CD4-positive, alpha-beta T cell treated with Interleukin-10 for 1 hour (primary cell): ENCODE data around the gene UCN3.
A peak's percentile ranks its signal among the peaks of the same experiment; 100 is the strongest.

Experiments used
- DNase-seq: peaks from one replicate; pipeline ENCODE4 v3.0.0-alpha.2; 2020

The UCN3 gene

GRCh38 chr10:5364890-5365338 is at the start of gene UCN3:
UCN3 (plus strand) TSS chr10:5364966; CDS start chr10:5373721, 8,755 bp downstream.
- no peak for DNase-seq

GRCh38 chr10:5317547-5318107 is 47.1 kb upstream of the UCN3 start:
- DNase-seq, result peak; percentile 33

- no peak for DNase-seq
Measured at GRCh38 chr10:5318148-5318547, 46.6 kb upstream of the UCN3 start.

- DNase-seq, result no peak
Measured at GRCh38 chr10:5319863-5320262, 44.9 kb upstream of the UCN3 start.

- no peak for DNase-seq
Measured at GRCh38 chr10:5321273-5321672, 43.5 kb upstream of the UCN3 start.

- no peak for DNase-seq
Measured at GRCh38 chr10:5323446-5323845, 41.3 kb upstream of the UCN3 start.

- DNase-seq, result no peak
Measured at GRCh38 chr10:5325076-5325475, 39.7 kb upstream of the UCN3 start.

GRCh38 chr10:5334196-5334880 is 30.4 kb upstream of the UCN3 start:
- DNase-seq, result no peak

- no peak for DNase-seq
Measured at GRCh38 chr10:5338010-5338409, 26.8 kb upstream of the UCN3 start.

GRCh38 chr10:5343092-5343491 is 21.7 kb upstream of the UCN3 start:
- DNase-seq, result peak; percentile 3

- DNase-seq, result peak; percentile 20
Measured at GRCh38 chr10:5343561-5343960, 21.2 kb upstream of the UCN3 start.

GRCh38 chr10:5343979-5344378 is 20.8 kb upstream of the UCN3 start:
- DNase-seq, result no peak

GRCh38 chr10:5344746-5345145 is 20.0 kb upstream of the UCN3 start:
- no peak for DNase-seq

- DNase-seq, result no peak
Measured at GRCh38 chr10:5346881-5347280, 17.9 kb upstream of the UCN3 start.

- no peak for DNase-seq
Measured at GRCh38 chr10:5349362-5349761, 15.4 kb upstream of the UCN3 start.

GRCh38 chr10:5354068-5354467 is 10.7 kb upstream of the UCN3 start:
- DNase-seq, result no peak

GRCh38 chr10:5355594-5356301 is 9.0 kb upstream of the UCN3 start:
- DNase-seq, result no peak

- DNase-seq, result no peak
Measured at GRCh38 chr10:5356302-5356763, 8.4 kb upstream of the UCN3 start.

- no peak for DNase-seq
Measured at GRCh38 chr10:5360318-5360915, 4.3 kb upstream of the UCN3 start.

- no peak for DNase-seq
Measured at GRCh38 chr10:5361966-5362365, 2.8 kb upstream of the UCN3 start.

GRCh38 chr10:5362873-5363272 is 1.9 kb upstream of the UCN3 start:
- no peak for DNase-seq

GRCh38 chr10:5364374-5364773 is 392 bp upstream of the UCN3 start:
- DNase-seq, result no peak

GRCh38 chr10:5365928-5366327 is 1.2 kb downstream of the UCN3 start:
- no peak for DNase-seq
